Vagina (tissue), 2 donors: Measurements from ENCODE around the gene CTDSPL.

Experiments
- CTCF ChIP-seq, 3 experiments: fragments of 450-650 bp in 2 of 3; fragments of 200-600 bp in 1 of 3; sonication (generic) in 1 of 3; IDR thresholded peaks; one replicate each; pipeline ENCODE4 v1.5.1; 2017 to 2019; ENCODE audit warnings: antibody characterized with exemption in 3 of 3, mild to moderate bottlenecking in 2 of 3, moderate library complexity in 2 of 3
- POLR2AphosphoS5 ChIP-seq, 2 donors: sonication (generic); formaldehyde crosslinking; IDR thresholded peaks; one replicate each; pipeline ENCODE4 v1.9.0; 2017; ENCODE audit warnings: antibody characterized with exemption in 2 of 2, mild to moderate bottlenecking in 2 of 2, low read depth in 1 of 2; ENCODE audit not compliant: insufficient read depth in 1 of 2

- TF ChIP-seq CTCF (IDR thresholded peaks at IDR 0.05) (no peak), POLR2AphosphoS5 (IDR thresholded peaks at IDR 0.05; ENCODE audit: insufficient read depth in 1 of 2, low read depth in 1 of 2) (no peak)
Observed at GRCh38 chr3:37989821-37990480, 128.3 kb downstream of the CTDSPL start.
